G401 (cell line): Measurements from ENCODE around the gene MKLN1. TPM values are rescaled to one million over a fixed set of nuclear protein-coding genes. Genes with fewer than 3 reads are reported as not detected.
"Not testable (repeated sequence)": the region's sequence is repeated elsewhere in the genome, so short reads cannot be mapped to it uniquely, and the experiment has no call there.

Experiments used
- DNase-seq: peaks from one replicate; pipeline ENCODE4 v3.0.0-alpha.2; 2015; ENCODE audit warnings: low spot score
- in situ Hi-C: cut with HindIII; loops from 2 replicates; pipeline ENCODE4 v1.10.0; 2016; ENCODE audit warnings: low sequenced_read_pairs, mixed read lengths
- total RNA-seq: library from RNA; depleted of rRNA; stranded (reverse); fragments of >200 nt; shearing (Covaris generic); gene quantifications from 2 replicates; pipeline ENCODE4 v1.2.3, GENCODE V29; 2014

Gene MKLN1
- total RNA-seq, 1 experiment from 2014 or later, result 37.5 TPM

DNA sequence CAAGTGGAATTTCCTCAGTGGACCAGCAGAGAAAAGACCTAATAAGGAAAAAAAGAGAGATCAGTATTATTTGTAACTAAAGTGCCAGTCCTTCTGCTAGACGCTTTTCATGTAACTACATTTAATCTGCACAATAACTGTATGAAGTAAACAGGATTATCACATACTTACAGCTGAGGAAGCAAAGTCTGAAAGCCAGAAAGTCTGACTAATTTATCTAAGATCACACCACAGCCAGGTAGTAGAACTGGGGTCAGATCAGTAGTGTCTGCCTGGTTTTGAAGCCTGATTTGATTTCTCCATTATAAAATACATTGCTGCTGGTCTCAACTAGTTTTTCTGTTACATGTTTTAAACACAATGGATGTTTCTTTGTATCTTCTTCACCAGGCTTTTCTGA lies 159.5 kb downstream of the MKLN1 start:
- in situ Hi-C loops, result no loop called here
- no peak for DNase-seq

DNA sequence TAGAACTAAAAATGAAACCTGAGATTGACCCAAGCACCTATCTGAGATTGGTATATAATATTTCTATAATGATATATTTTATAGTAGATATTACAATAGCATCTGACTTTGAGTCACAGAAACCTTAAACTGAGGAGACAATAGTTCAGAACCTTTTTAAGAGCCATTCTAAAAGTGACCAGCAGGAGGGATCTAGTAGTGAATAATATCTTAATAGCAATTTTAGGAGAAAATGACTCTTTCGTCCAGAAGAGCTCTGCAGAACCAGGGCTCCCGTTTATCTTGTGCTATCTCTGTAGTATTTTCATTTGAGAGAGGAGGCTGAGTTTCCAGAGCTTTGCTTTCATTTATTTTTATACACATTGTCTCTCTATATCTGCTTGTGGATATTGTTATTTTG lies 160.7 kb downstream of the MKLN1 start:
- DNase-seq, result no peak
- in situ Hi-C loops, result no loop called here

DNA sequence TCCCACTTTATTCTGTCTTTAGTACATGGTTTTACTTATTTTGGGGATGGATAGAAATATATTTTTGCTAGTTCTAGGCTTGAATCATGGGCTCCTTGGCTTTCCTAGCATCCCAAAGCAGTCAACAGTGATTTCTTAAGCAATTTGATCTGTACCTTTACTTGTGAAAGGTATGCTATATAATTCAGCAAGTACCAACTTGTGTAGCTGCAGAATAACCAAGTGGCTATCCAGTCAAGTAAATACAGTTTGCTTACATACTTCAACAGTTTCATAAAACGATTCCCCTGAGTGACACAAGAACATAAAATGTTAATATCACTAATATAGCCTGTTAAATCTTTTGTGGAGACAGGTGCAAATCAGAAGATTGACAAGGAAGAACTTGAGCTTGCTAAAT lies 161.5 kb downstream of the MKLN1 start:
- in situ Hi-C loops, result no loop called here
- no peak for DNase-seq

DNA sequence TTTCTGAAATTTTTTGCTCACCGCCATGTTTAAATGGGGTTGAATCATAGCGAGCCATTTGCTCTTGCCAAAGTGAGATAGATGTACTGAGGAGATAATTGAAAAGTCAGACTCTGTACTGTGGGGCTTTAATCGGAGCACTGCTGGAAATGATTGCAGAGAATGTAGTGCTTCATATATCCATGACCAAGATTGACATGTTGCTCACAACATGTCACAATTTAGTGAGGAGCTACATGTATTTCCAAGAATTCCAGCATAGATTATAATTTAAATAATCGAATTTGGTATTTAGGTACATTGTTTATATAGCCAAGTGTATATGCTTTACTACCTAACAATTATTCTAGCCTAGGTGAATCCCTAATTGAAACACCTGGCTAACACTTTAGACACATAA lies 162.2 kb downstream of the MKLN1 start:
- no peak for DNase-seq

DNA sequence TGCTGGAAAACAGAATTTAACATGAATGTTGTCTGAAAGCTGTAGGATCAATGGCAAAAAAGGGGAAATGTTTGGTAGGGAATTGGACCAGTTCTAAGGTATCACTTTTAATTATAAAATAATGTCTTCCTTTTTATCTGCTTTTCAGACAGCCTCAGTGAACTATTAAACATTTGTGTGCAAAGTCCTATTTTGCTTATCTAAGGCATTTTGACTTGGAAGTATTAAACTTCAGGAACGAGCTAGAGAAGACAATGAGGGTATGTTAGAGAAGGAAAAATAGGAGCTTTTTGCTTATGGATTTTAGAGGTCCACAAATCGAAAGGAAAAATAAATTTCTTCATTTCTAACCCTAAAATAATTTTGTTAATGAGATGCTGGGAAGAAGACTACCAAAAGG lies 165.4 kb downstream of the MKLN1 start:
- in situ Hi-C loops, result no loop called here
- no peak for DNase-seq

More for the DNA sequence above, 162.2 kb downstream of the MKLN1 start:
- in situ Hi-C loops, result no loop called here

DNA sequence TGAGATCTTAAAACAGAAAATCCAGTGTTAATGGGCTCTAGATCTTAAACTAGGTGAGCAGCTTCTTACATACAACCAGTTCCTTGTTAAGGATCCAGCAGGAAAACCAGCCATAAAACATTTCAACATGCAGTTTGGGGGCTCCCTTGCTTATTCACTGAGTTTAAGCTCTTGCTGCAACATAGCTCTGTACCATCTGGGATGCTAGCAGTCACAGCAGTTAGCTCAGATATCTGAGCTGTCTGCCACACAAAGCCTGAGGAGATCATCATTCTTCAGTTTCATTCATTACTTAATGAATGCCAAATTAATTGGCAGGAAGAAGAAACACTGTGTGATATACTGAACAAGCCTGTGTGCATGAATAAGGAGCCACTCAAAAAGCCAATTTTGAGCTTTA lies 165.9 kb downstream of the MKLN1 start:
- peak; percentile 25 for DNase-seq
- in situ Hi-C loops, result no loop called here

DNA sequence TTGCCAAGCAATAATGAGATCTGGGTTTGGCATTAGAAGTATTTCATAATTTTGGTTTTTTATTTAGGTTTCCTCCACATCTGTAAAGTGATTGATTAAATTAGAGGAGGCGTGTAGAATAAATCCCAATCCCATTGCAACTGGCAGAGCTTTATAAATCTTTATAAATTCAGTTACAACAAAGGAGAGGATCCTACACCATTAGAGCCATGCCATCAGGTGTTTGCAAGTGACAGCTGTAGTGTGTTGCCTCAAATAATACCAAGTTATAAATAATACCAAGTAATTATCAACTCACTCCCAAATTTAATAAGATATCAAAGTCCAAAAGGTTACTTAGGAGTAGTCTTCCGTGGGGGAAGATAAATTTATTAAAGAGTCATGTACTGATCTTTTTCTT lies 166.5 kb downstream of the MKLN1 start:
- DNase-seq, result no peak
- in situ Hi-C loops, result no loop called here

DNA sequence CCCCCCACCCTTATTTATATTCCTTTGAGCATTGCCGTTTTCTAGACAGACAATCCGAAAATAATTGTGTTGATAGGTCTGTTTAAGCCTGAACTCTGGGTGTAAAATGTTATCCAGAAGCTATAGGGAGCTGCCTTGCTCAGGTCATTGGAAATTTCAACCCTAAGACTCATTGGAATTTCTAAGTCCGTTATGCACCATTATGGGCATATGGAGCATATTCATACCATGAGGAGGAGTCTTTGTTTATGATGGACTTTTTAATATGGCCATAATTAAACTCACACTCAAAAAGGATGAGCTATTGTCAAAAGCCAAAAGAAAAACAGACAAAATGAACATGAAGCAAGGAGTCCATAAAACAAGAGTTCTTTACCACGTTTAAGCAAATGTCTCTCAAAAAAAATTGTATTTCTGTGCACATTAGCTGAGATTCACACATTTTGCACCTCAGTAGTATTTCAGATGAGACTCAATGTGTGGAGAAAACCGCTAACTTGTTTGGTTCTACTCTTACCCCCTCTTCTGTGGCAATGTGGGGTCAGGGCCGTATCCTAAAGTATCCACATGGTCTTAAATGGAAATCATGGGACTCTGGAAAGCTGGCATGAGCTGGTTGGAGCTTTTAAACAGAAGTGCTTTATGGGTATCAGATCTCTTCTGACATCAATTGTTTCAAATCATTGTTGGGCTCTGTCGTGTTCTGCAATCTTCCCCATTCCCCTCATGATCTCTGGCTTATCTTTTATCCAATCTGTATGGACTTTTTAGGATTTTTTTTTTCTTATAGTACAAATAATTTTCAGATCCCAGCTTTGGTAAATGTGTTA lies 168.2 kb downstream of the MKLN1 start:
- no peak for DNase-seq
- in situ Hi-C loops, result no loop called here

DNA sequence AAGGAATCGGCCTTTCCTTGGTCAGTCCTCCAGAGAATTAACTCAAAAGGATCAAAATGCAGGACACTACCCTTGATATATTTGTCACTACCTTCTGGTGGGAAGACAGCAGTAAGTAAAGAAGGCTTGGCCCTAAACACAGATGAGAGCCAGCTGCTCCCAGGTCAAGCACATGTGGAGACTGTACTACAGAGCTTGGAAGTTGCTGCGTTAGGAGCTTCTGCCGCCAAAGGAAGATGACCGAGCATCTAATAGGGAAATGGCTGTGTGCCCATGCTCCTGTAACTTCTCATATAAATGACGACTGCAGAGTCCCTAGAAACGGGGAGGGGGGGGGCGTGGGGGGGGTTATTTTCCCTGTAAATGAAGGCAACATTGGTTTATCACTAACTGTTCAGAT lies 169.8 kb downstream of the MKLN1 start:
- no peak for DNase-seq
- in situ Hi-C loops, result no loop called here

DNA sequence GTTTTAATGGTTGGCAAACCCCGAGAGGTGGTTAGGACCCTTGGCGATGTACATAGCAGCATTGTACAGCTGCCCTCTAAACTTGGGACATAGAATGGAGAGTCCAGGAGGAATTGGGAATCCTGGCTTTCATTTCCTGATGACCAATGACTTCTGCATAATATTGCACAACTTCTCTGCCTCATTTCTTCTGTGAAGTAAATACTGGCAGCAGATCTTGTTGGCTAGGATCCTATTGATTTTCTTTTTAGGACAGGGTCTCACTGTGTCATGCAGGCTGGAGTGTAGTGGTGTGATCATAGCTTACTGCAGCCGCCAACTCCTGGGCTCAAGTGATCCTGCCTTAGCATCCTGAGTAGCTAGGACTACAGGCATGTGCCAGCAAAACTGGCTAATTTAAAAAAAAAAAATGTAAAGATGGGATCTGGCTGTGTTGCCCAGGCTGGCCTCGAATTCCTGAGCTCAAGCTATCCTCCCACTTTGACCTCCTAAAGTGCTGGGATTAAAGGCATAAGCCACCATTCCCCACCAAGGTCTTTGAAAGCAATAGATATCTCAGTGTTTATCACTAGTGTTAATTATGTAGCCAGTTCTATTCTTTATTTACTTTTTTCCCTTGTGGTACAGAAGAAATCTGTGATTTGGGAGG lies 170.7 kb downstream of the MKLN1 start:
- in situ Hi-C loops, result no loop called here
- no peak for DNase-seq

DNA sequence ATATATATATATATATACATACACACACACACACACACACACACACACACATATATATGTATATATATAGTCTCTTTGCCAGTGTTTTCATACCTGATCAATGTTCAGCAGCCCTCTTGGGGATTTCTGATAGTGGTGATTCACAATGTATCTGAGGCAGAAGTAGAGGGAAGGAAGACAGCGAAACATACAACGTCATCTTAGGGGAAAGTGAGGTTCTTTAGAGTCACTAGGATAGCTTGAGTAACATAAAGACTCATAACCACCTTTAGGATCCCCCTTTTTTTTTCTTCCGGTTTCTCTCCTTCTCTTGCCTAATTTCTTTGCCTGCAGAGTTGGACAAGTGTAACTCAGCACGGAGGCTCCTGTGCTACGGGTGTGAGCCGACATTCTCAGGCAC lies 172.1 kb downstream of the MKLN1 start:
- no peak for DNase-seq
- in situ Hi-C loops, result no loop called here

DNA sequence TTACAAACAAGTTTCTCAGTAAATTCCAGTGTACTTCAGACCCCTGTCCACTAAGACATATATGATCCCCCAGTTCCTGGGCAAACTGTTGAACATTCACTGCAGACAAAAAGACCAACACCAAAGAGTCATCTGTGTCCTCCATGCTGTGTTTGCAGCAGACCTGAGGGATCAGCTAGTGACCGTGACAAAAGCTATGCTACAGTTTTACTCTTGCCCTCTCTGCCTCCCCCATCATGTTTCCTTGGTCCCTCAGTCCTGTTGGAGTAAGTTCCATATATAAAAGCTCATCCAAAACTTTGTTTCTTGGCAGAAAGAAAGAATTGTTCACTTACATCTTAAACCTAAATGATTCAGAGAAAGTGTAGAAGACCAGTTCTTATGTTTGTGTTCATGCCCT lies 172.7 kb downstream of the MKLN1 start:
- in situ Hi-C loops, result no loop called here

DNA sequence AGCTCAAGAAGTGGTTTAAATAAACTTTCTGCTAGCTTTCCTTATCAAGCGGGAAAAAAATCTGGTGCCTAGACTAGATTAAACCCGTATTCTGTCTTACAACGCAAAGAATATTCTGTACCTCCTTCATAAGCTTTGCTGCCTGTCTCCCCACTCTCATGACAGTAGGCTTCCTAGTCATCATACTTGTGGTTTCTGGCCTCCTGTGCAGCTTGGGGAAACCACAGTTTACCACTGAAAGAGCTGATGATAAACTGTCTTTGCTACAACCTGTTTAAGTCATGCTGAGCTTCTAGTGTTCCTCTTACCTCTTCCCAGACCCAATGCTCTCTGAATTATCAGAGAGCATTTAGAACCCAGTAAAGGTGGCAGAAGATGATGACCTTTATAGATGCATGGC lies 173.7 kb downstream of the MKLN1 start:
- in situ Hi-C loops, result no loop called here
- DNase-seq, result no peak

More for the DNA sequence above, 172.7 kb downstream of the MKLN1 start:
- no peak for DNase-seq

DNA sequence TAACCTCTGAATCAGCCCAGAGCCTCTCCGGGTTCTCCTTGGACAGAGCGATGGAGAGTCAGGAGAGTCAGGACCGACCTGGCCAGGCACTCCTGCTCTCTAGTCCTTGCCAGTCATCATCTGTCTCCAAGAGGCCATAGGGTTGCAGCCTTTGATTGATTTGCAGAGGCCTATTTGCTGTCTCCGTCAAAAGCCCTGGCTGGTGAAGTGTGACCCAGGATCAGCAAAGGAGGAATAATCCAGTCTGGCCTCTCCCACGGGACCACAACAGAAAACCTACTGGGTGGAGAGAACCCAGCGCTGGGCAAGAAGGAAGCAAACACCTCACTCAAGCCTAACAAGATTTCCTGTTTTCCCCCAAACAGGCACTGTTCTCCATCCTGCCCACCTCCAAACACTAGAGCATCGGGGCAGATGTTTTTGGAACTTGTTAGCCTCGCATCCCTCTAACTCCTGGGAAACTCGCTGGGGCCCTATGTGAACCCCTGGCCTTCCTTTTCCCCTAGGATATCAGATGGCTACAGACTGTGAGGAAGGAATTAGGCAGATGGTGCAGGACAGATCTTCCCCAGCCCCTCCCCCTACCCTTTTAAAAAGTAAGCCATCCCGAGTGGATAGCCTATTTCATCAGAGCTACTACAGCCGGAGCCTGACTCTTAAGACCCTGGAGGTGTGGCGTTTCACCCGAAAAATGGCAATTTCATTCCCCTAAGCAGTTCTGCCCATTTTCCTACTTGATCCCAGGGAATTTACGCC lies 174.4 kb downstream of the MKLN1 start:
- no peak for DNase-seq
- in situ Hi-C loops, result no loop called here

DNA sequence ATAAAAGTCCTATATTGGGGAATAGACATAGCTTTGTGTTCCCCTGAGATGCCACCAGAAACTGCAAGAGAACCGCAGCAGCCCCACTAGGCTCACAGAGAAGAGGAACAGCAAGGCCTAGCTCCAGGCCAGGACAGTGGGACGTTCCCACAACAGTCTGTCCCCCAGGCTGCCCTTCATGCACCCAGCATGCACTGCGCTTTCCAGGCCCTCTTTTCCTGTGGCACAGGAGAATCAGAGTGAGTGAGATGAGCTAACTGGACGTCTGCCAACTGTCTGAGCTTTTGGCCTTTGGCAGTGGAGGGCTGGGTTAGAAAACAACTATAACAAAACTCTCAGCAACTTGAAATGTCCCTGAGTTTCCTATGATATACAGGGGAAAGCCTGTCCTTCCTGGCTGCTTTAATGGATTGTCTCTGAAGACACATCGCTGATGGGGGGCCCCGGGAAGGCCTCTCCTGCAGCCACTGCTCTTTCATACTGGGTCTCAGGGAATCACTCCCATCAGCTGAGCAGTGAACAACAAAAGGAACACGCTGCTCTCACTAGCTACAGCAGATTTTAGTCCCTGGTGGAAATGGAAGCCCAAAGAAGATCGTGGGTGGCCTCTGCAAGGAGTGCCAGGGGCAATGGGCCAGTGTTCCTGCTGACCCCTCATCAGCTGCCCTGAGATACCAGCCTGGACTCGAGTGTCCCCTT lies 175.3 kb downstream of the MKLN1 start:
- peak; percentile 45 for DNase-seq
- in situ Hi-C loops, result no loop called here

DNA sequence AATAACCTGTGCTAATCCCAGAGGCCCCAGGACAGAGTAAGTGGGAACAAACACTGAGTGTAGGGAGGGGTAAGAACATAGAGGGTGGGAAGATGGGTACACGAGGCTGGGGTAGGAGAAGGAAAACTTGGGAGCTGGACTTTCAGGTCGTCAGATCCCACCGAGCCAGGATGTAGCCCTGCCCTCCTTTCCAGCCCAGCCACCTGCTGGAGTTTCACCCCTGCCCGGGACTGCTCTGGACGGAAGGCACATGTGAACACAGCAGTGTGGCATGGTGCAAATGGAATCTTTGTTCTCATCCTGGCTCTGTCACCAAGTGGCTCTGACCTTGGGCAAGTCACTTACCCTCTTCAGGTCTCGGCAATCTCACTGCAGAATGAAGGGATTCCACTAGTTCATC lies 176.0 kb downstream of the MKLN1 start:
- DNase-seq, result no peak
- in situ Hi-C loops, result no loop called here

DNA sequence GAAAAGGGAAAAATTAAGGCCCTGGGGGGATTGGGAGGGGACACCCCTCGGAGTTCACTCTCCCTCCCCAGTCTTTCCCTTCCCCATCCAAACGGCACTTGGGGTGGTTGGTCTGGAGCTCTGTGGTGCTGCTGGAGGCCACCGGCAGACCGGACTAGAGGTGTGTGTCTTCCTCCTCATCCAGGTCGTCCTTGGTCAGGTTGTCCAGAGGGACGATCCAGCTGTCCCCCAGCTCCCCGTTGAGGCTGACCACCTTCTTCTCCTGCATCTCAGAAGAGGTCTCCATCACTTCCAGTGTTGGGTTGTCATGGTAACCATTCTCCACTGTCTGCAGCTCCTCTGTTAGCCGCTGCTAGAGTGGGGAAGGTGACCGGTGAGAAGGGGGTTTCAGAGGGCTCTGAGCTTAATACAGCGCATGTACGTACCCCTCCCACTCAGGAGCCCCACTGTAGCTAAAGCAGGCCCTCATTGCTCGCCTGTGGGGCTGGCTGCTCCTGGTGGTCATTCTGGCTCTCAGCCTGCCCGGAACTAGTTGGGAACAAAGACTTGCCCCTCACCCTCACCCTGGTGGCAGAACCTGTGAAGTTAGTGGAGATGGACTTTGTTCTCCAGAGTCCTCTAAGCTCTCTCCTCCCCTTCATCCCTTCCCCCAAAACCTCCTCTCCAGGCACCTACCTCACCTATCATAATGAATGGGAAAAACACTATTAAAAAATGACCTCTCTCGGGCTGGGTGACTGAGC lies 176.7 kb downstream of the MKLN1 start:
- in situ Hi-C loops, result no loop called here
- no peak for DNase-seq

DNA sequence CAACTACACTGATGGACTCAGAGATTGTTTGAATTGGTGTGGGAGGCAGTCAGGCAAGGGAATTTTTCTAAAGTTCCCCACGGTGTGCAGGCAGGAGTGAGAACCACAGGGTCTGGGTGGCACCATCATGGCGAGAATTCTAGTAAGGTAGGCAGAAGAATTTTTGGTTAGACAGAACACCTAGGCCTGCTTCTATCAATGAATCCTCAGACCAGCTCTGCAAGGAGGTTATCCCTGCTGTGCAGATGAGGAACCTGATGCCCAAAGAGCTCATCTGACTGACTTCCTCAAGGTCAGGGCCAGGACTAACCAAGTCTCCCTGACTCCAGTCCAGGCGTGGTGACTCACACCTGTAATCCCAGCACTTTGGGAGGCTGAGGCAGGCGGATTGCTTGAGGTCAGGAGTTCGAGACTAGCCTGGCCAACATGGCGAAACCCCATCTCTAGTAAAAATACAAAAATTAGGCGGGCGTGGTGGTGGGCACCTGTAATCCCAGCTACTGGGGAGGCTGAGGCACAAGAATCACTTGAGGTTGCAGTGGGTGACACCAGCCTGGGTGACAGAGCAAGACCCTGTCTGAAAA lies 177.5 kb downstream of the MKLN1 start:
- in situ Hi-C loops, DNase-seq: not testable (repeated sequence)
